NCI-H524 (cell line): ENCODE measurements around the gene CDC14B.
A peak's percentile ranks its signal among the peaks of the same experiment; 100 is the strongest.

Source experiments
- DNase-seq, 2 experiments: peaks; one replicate each; lab custom pipeline; 2025; lab: John Stamatoyannopoulos, UW

CDC14B gene

DNA sequence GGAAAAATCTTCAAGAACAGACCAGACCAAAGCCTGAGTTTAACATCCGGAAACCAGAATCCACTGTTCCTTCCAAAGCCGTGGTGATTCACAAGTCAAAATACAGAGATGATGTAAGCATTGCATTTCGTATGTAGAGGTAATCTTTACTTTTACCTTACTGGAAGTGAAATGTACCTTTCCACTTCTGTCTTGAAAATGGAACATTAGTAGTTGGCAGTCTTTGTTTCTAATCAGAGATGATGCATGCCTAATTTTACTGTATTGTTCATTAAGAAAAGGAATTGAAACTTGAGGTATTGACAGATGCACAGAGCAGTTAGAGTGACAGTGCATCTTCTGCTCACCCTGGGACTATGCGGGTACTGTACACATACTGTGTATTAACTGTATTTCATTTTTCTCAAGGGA lies 135.1 kb downstream of the CDC14B start:
- DNase-seq = no peak

GRCh38 chr9:96483733-96484390 lies 135.8 kb downstream of the CDC14B start:
- no peak for DNase-seq

- no peak for DNase-seq
These were observed 136.4 kb downstream of the CDC14B start for GRCh38 chr9:96483197-96483596.

DNA sequence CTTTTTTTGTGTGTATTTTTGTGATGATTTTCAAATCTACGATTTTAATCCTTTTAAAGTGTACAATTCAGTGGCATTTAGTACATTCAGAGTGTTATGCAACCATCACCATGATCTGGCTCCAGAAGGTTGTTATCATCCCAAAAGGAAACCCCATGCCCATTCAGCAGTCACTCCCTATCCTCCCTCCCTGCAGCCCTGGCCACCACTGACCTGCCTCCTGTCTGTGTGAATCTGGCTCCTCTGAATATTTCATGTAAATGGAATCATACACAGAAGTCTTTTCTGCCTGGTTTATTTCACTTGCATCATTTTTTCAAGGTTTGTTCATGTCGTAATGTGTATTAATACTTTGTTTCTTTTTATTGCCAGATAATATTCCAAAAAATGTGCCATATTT lies 137.2 kb downstream of the CDC14B start:
- DNase-seq = no peak

GRCh38 chr9:96480736-96481135 lies 138.9 kb downstream of the CDC14B start:
- DNase-seq = no peak

- DNase-seq = no peak
These were observed 140.7 kb downstream of the CDC14B start for GRCh38 chr9:96478829-96479371.

GRCh38 chr9:96476591-96476990 lies 143.1 kb downstream of the CDC14B start:
- no peak for DNase-seq

GRCh38 chr9:96476013-96476412 lies 143.6 kb downstream of the CDC14B start:
- no peak for DNase-seq

- DNase-seq = no peak
These were observed 151.9 kb downstream of the CDC14B start for GRCh38 chr9:96467784-96468183.

DNA sequence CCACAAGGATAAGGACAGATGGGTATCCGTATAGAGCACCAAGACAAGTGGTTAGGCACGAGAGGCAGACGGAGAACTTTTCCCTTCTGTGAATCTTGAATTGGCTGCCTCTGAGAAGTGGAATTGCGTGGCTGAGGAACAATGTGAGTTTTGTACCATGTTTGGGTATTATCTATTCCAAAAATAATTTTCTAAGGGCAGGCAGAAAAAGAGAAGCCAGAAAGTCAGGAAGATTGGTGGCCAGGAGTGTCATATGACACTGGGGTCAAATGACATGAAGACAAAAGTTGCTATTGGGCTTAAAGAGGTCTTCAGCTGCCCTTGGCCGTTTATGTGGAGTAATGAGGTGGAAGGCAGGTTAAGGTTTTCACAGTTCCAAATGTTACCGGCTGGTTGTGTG lies 155.2 kb downstream of the CDC14B start:
- DNase-seq = no peak

GRCh38 chr9:96462541-96462940 lies 157.1 kb downstream of the CDC14B start:
- no peak for DNase-seq

DNA sequence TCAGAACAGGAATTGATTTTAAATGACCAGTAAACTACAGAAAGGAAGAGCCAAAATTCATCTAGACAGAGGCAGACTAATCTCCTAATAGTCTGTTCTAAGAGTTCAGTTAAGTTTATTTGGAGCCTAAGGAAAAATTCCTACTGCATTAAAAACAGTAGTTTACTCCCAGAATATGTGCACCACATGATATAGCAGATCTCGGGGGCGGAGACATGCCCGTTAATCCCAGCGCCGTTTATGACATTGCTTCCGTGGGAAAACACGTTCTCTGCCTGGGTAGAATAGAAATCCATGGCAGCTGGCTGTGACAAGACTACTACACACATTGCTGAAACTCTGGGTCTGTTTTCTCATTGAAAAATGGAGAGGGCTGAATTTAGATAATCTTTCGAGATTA lies 158.3 kb downstream of the CDC14B start:
- no peak for DNase-seq

DNA sequence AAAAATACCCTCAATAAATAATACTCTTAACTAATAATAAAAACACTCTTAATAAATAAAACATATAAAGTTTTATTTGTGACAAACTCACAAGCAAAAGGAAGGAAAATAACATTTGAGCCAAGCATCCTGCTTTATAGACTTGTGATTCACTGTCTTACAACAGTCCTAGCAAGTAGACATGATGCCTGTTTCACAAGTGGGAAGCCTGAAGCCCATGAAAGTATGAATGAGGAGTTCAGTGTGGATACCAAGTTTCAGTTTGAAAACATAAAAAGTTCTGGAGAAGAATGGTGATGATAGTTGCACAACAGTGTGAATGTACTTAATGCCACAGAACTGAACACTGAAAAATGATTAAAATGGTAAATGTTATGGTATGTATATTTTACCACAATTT lies 158.8 kb downstream of the CDC14B start:
- no peak for DNase-seq

- DNase-seq = no peak
These were observed 159.2 kb downstream of the CDC14B start for GRCh38 chr9:96460470-96460869.

GRCh38 chr9:96459268-96460007 lies 160.2 kb downstream of the CDC14B start:
- no peak for DNase-seq

GRCh38 chr9:96458226-96458625 lies 161.4 kb downstream of the CDC14B start:
- DNase-seq = no peak

- DNase-seq = no peak
These were observed 162.4 kb downstream of the CDC14B start for GRCh38 chr9:96457266-96457665.

GRCh38 chr9:96453625-96454024 lies 166.0 kb downstream of the CDC14B start:
- DNase-seq = peak in 1 of 2 experiments; percentile 18

DNA sequence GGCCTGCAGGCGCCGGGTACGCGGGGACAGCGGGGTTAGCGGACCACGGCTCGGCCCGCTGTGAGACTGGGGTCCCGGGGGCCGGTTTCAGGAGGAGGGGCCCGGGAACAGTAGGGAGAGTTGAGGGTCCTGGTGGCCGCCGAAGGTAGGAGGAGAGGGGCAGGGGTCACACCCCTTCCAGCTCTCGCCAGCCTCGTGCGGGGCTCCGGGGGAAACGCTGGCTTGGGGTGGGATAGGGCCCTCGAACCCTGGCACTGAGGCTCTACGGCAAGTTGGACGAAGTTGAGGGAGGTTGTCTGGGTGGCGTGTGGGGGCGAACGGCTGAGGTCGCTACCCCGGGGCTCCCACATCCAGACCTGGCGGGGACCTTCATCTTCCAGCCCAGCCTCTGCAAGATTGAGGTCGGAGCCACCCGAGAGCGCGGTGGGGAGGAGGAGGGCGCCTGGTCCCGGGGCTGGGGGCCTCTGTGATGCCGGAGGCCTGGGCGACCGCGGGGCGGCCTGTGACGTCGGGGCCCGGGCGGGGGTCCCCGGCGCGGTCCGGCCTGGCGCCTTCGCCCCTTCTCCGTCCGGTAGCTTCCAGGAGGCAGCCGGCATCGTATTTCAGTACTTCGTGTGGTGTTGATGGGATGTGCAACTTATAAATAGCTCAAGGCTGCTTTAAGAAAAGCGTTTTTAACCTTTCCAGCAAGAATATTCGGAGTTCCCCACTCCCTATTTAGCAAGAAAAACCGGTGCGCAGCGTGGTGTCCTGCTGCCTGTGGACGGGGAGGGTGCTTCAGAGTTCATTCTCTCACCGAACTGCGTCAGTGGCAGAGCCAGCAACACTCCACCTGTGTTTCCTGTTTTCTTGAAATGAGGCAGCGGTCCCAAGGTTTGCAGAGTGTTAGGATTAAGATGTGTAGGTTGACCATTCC lies 168.8 kb downstream of the CDC14B start:
- DNase-seq = peak in 1 of 2 experiments; percentile 28
